ENCODE results near the gene COPS3. TPM values are rescaled to one million over a fixed set of nuclear protein-coding genes. Genes with fewer than 3 reads are reported as not detected.

Gene COPS3
- total RNA-seq, 1 donor from 2014 or later: 89.2 TPM

DNA sequence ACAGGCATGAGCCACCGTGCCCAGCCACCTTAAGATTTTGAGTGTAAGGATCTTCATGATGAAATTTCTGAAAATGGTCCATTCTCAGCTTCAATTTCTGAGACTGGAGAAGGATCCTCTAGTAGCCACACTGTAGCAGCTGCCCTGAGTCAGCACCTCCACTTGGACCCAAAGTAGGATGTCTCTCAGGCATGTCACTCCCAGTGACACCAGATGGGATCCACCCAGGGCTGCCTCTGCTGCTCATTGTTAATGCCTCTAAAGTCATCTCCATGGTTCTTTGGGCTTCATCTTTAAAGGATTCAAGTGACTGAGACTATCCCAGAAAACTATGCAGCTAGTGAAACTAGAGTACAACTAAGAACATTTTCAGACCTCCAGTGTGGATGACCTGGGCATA is 82.8 kb downstream of the COPS3 start:
- Histone ChIP-seq H3K27ac (ENCODE audit: low read depth, low read length) (no peak overlapping the region), H3K36me3 (ENCODE audit: control insufficient read depth in 3 of 3, insufficient read depth in 3 of 3, low read length in 3 of 3) (peaks cover 2 to 8% (median 3%) of the 10 kb centered on the region in 3 donors), H3K4me1 (ENCODE audit: control insufficient read depth in 3 of 3, insufficient read depth in 3 of 3, low read length in 3 of 3) (peaks cover 0 to 8% (median 6%) of the 10 kb centered on the region in 3 donors), H3K27me3 (ENCODE audit: control insufficient read depth in 3 of 3, insufficient read depth in 3 of 3, low read length in 3 of 3) (no peaks in the 10 kb centered on the region), H3K4me3 (ENCODE audit: low read length in 3 of 3) (no peak overlapping the region), H3K9me3 (ENCODE audit: control insufficient read depth in 3 of 3, low read length in 3 of 3) (no peaks in the 10 kb centered on the region), H3K9ac (ENCODE audit: low read depth in 1 of 3, low read length in 3 of 3) (no peak overlapping the region)

DNA sequence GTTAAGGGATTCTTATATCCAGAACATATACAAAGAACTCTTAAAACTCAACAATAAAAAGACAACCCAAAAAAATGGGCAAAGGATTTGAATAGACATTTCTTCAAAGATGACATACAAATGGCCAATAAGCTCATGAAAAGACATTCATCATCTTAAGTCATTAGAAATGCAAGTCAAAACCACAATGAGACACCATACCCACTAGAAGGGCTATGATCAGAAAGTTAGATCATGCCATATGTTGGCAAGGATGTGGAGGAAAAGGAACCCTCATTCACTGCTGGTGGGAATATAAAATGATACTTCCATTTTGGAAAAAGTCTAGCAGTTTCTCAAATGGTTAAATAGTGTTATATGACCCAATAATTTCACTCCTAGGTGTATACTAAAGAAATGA is 84.3 kb downstream of the COPS3 start:
- peaks cover 4 to 11% (median 10%) of the 10 kb centered on the region in 3 donors for H3K4me1 ChIP-seq (ENCODE audit: control insufficient read depth in 3 of 3, insufficient read depth in 3 of 3, low read length in 3 of 3)
- no peaks in the 10 kb centered on the region for H3K9me3 ChIP-seq (ENCODE audit: control insufficient read depth in 3 of 3, low read length in 3 of 3)
- H3K36me3 ChIP-seq (ENCODE audit: control insufficient read depth in 3 of 3, insufficient read depth in 3 of 3, low read length in 3 of 3): peaks cover 0 to 3% (median 2%) of the 10 kb centered on the region in 3 donors
- H3K9ac ChIP-seq (ENCODE audit: low read depth in 1 of 3, low read length in 3 of 3): no peak overlapping the region
- no peak overlapping the region for H3K4me3 ChIP-seq (ENCODE audit: low read length in 3 of 3)
- H3K27me3 ChIP-seq (ENCODE audit: control insufficient read depth in 3 of 3, insufficient read depth in 3 of 3, low read length in 3 of 3): no peaks in the 10 kb centered on the region
- no peak overlapping the region for H3K27ac ChIP-seq (ENCODE audit: low read depth, low read length)

Other genes with a start within 250 kb of the COPS3 start
- gene MPRIP, start 238.8 kb downstream of the COPS3 start, total RNA-seq: 79.3 TPM
- gene PLD6, start 74.9 kb downstream of the COPS3 start, total RNA-seq: 4.2 TPM
- 20.9 TPM for gene FLCN, start 44.1 kb downstream of the COPS3 start, total RNA-seq
- gene NT5M, start 22.1 kb upstream of the COPS3 start, total RNA-seq: 4.2 TPM
- gene MED9, start 195.8 kb upstream of the COPS3 start, total RNA-seq: 12.5 TPM
- 4.2 TPM for gene RASD1, start 215.1 kb upstream of the COPS3 start, total RNA-seq

All from skeletal muscle tissue (tissue), 4 donors.